Measurements from ENCODE around the gene LECT2.

Gene LECT2

DNA sequence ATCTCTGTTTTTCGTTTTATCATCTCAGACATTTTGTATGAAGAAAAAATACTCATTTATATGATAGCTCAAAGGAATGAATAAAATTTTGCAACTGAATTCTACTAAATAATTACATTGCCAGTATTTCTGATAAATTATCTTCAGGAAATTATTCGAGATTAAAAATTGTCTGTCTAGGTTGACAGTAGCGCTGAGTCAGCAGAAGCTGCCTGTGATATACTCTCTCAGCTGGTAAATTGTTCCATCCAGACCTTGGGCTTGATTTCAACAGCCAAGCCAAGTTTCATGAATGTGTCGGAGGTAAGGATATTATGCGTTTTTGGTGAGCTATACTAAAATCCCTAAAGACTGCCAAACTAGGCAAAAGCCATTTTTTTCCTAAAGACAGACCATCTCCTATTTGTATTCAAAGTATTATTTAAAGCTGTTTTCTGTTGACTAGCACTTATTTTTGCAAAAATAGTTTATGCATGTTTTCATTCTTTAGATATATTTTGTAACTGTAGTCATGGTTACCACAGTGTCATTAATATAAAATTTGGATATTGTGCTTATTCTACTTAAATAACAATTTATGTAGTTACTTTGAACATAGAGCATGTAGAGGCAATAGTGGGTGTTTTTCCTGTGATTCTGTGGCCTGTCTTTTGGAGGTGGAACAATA is 17.4 kb downstream of the LECT2 start:
- no peak for DNase-seq (ENCODE audit: low read depth in 1 of 2, low spot score in 1 of 2)
- TF ChIP-seq POLR2AphosphoS5 (IDR thresholded peaks at IDR 0.05; ENCODE audit: low read depth) (no peak), SPI1 (IDR thresholded peaks at IDR 0.05; ENCODE audit: borderline replicate concordance, low read depth) (no peak), GABPA (IDR thresholded peaks at IDR 0.05; ENCODE audit: low read depth) (no peak)
- TF ChIP-seq, protein P1, sequence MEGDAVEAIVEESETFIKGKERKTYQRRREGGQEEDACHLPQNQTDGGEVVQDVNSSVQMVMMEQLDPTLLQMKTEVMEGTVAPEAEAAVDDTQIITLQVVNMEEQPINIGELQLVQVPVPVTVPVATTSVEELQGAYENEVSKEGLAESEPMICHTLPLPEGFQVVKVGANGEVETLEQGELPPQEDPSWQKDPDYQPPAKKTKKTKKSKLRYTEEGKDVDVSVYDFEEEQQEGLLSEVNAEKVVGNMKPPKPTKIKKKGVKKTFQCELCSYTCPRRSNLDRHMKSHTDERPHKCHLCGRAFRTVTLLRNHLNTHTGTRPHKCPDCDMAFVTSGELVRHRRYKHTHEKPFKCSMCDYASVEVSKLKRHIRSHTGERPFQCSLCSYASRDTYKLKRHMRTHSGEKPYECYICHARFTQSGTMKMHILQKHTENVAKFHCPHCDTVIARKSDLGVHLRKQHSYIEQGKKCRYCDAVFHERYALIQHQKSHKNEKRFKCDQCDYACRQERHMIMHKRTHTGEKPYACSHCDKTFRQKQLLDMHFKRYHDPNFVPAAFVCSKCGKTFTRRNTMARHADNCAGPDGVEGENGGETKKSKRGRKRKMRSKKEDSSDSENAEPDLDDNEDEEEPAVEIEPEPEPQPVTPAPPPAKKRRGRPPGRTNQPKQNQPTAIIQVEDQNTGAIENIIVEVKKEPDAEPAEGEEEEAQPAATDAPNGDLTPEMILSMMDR (IDR thresholded peaks at IDR 0.05; ENCODE audit: insufficient read depth, low read length): no peak
- TF ChIP-seq, protein P2, sequence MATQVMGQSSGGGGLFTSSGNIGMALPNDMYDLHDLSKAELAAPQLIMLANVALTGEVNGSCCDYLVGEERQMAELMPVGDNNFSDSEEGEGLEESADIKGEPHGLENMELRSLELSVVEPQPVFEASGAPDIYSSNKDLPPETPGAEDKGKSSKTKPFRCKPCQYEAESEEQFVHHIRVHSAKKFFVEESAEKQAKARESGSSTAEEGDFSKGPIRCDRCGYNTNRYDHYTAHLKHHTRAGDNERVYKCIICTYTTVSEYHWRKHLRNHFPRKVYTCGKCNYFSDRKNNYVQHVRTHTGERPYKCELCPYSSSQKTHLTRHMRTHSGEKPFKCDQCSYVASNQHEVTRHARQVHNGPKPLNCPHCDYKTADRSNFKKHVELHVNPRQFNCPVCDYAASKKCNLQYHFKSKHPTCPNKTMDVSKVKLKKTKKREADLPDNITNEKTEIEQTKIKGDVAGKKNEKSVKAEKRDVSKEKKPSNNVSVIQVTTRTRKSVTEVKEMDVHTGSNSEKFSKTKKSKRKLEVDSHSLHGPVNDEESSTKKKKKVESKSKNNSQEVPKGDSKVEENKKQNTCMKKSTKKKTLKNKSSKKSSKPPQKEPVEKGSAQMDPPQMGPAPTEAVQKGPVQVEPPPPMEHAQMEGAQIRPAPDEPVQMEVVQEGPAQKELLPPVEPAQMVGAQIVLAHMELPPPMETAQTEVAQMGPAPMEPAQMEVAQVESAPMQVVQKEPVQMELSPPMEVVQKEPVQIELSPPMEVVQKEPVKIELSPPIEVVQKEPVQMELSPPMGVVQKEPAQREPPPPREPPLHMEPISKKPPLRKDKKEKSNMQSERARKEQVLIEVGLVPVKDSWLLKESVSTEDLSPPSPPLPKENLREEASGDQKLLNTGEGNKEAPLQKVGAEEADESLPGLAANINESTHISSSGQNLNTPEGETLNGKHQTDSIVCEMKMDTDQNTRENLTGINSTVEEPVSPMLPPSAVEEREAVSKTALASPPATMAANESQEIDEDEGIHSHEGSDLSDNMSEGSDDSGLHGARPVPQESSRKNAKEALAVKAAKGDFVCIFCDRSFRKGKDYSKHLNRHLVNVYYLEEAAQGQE (IDR thresholded peaks at IDR 0.05; ENCODE audit: insufficient replicate concordance, low read depth): no peak
- no peaks in the 10 kb centered on the region for H3K27me3 ChIP-seq (ENCODE audit: insufficient read depth, poor library complexity, severe bottlenecking)
- no peak overlapping the region for H3K27ac ChIP-seq (replicated peaks)
- no peak overlapping the region for H3K4me3 ChIP-seq (replicated peaks; ENCODE audit: insufficient read depth, low read length)

DNA sequence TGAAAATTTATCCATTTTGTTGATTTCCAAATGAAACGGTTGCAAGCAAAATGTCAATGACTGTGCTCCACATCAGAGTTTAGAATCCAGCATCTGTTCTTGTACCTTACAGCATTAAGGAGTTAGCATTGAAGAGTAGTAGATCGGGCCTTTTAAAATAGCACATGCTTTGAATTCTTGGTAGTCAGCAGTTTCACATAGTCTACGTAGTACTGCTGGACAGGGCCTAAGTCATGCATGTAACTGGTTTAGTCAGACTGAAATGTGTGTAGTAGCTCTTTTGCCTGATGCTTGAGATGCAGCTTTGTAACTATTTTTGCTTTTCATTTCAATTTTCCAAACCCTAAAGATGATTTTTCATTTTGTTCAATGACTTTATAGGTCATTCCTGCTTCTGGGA is 19.8 kb downstream of the LECT2 start:
- DNase-seq (ENCODE audit: low read depth in 1 of 2, low spot score in 1 of 2): no peak
- Histone ChIP-seq H3K27me3 (ENCODE audit: insufficient read depth, poor library complexity, severe bottlenecking) (no peaks in the 10 kb centered on the region), H3K27ac (replicated peaks) (no peak overlapping the region), H3K4me3 (replicated peaks; ENCODE audit: insufficient read depth, low read length) (no peak overlapping the region)
- no peak for TF ChIP-seq POLR2AphosphoS5 (IDR thresholded peaks at IDR 0.05; ENCODE audit: low read depth)
- TF ChIP-seq, protein P2 (IDR thresholded peaks at IDR 0.05; ENCODE audit: insufficient replicate concordance, low read depth): no peak
- no peak for TF ChIP-seq GABPA (IDR thresholded peaks at IDR 0.05; ENCODE audit: low read depth)

DNA sequence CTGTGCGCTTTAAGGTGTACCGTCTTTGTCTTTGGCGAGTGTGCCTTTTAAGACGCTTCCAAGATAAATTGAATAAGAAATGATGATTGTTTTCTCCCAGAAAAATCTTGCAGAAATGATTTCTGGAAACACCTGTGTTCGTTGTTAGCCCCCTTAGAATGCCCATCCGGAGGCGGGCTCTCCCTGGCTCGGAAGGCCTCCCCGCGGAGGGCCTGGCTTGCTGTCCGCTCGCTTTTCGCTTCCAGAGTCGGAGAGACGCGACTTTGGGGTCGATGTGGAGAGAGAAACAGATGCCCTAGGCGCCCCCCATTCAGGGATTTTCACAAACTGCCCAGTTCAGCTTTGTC is 23.9 kb downstream of the LECT2 start:
- Histone ChIP-seq H3K4me3 (replicated peaks; ENCODE audit: insufficient read depth, low read length) (no peak overlapping the region), H3K27me3 (ENCODE audit: insufficient read depth, poor library complexity, severe bottlenecking) (no peaks in the 10 kb centered on the region), H3K27ac (replicated peaks) (no peak overlapping the region)
- no peak for DNase-seq (ENCODE audit: low read depth in 1 of 2, low spot score in 1 of 2)
- TF ChIP-seq, protein P2 (IDR thresholded peaks at IDR 0.05; ENCODE audit: insufficient replicate concordance, low read depth): no peak
- no peak for TF ChIP-seq POLR2AphosphoS5 (IDR thresholded peaks at IDR 0.05; ENCODE audit: low read depth)
- TF ChIP-seq, protein P1 (IDR thresholded peaks at IDR 0.05; ENCODE audit: insufficient read depth, low read length): no peak
- TF ChIP-seq GABPA (IDR thresholded peaks at IDR 0.05; ENCODE audit: low read depth): no peak
- no peak for TF ChIP-seq SPI1 (IDR thresholded peaks at IDR 0.05; ENCODE audit: borderline replicate concordance, low read depth)
